Mesenchymal stem cell (in vitro differentiated cells and primary cell): ENCODE data around the gene ITGB2.

Experiments
- DNase-seq: peaks from one replicate; pipeline ENCODE4 v3.0.0-alpha.2; 2013
- H2AFZ ChIP-seq: one replicate; pipeline ENCODE4 v1.6.1; 2013; ENCODE audit warnings: low read depth, mild to moderate bottlenecking, control low read depth, inconsistent platforms, low read length, moderate library complexity
- H2AK5ac ChIP-seq: 2 replicates; pipeline ENCODE4 v1.6.1; 2013; ENCODE audit warnings: low read length, moderate library complexity, mild to moderate bottlenecking, inconsistent platforms; ENCODE audit not compliant: severe bottlenecking
- H2BK120ac ChIP-seq: one replicate; pipeline ENCODE4 v1.6.1; 2013; ENCODE audit warnings: low read depth, mild to moderate bottlenecking, inconsistent platforms, low read length, moderate library complexity
- H2BK12ac ChIP-seq, 2 experiments: one replicate each; pipeline ENCODE4 v1.6.1; 2013; ENCODE audit warnings: inconsistent platforms in 2 of 2, low read length in 2 of 2, mild to moderate bottlenecking in 2 of 2, moderate library complexity in 2 of 2, control low read depth in 1 of 2
- H2BK15ac ChIP-seq: one replicate; pipeline ENCODE4 v1.6.1; 2013; ENCODE audit warnings: mild to moderate bottlenecking, low read depth, inconsistent platforms; ENCODE audit not compliant: poor library complexity, severe bottlenecking
- H2BK5ac ChIP-seq: 2 replicates; pipeline ENCODE4 v1.6.1; 2013; ENCODE audit warnings: low read depth, mild to moderate bottlenecking, low read length, control low read depth, inconsistent platforms; ENCODE audit not compliant: poor library complexity, severe bottlenecking
- H3K14ac ChIP-seq, 2 experiments: one replicate each; pipeline ENCODE4 v1.6.1; 2013; ENCODE audit warnings: inconsistent platforms in 2 of 2, low read length in 2 of 2, control low read depth in 1 of 2, mild to moderate bottlenecking in 1 of 2, moderate library complexity in 1 of 2
- H3K18ac ChIP-seq, 2 experiments: one replicate each; pipeline ENCODE4 v1.6.1; 2013; ENCODE audit warnings: inconsistent platforms in 2 of 2, low read length in 2 of 2, control low read depth in 1 of 2, low read depth in 1 of 2, mild to moderate bottlenecking in 1 of 2
- H3K23ac ChIP-seq, 2 experiments: one replicate each; pipeline ENCODE4 v1.6.1; 2013; ENCODE audit warnings: inconsistent platforms in 2 of 2, low read length in 2 of 2, mild to moderate bottlenecking in 2 of 2, moderate library complexity in 2 of 2, control low read depth in 1 of 2
- H3K27ac ChIP-seq: 2 replicates; pipeline ENCODE4 v1.5.1; 2013; ENCODE audit warnings: mild to moderate bottlenecking, moderate library complexity, low read length, control low read depth, inconsistent platforms; ENCODE audit not compliant: poor library complexity, severe bottlenecking
- H3K27me3 ChIP-seq, 2 experiments: 2 replicates each; pipeline versions ENCODE4 v1.6.1 to v1.7.0; 2013; ENCODE audit warnings: low read length in 2 of 2, mild to moderate bottlenecking in 2 of 2, moderate library complexity in 2 of 2, control low read depth in 1 of 2, inconsistent platforms in 1 of 2; ENCODE audit not compliant: control insufficient read depth in 1 of 2, insufficient read depth in 1 of 2
- H3K36me3 ChIP-seq, 2 experiments: 2 replicates each; pipeline versions ENCODE4 v1.6.1 to v1.7.0; 2013; ENCODE audit warnings: low read length in 2 of 2, control low read depth in 1 of 2, inconsistent platforms in 1 of 2, low read depth in 1 of 2, mild to moderate bottlenecking in 1 of 2; ENCODE audit not compliant: insufficient read depth in 2 of 2, control insufficient read depth in 1 of 2
- H3K4ac ChIP-seq, 2 experiments: one replicate each; pipeline ENCODE4 v1.6.1; 2013; ENCODE audit warnings: inconsistent platforms in 2 of 2, low read length in 2 of 2, mild to moderate bottlenecking in 2 of 2, moderate library complexity in 2 of 2, control low read depth in 1 of 2, low read depth in 1 of 2
- H3K4me1 ChIP-seq: 2 replicates; pipeline ENCODE4 v1.6.1; 2013; ENCODE audit warnings: low read depth, low read length, control low read depth; ENCODE audit not compliant: control insufficient read depth, insufficient read depth
- H3K4me2 ChIP-seq: 2 replicates; pipeline ENCODE4 v1.6.1; 2013; ENCODE audit warnings: low read length, mild to moderate bottlenecking, inconsistent platforms; ENCODE audit not compliant: poor library complexity, severe bottlenecking
- H3K4me3 ChIP-seq, 2 experiments: 2 replicates each; pipeline versions ENCODE4 v1.5.1 to v1.7.0; 2013; ENCODE audit warnings: low read length in 2 of 2, mild to moderate bottlenecking in 2 of 2, control low read depth in 1 of 2, low read depth in 1 of 2; ENCODE audit not compliant: insufficient read depth in 1 of 2
- H3K79me1 ChIP-seq: replicated peaks from 2 replicates; pipeline ENCODE4 v1.6.1; 2013; ENCODE audit warnings: mild to moderate bottlenecking, control low read depth, low read length, inconsistent platforms; ENCODE audit not compliant: poor library complexity, severe bottlenecking
- H3K9ac ChIP-seq: 2 replicates; pipeline ENCODE4 v1.7.0; 2013; ENCODE audit warnings: mild to moderate bottlenecking, low read length, moderate library complexity
- H3K9me3 ChIP-seq: 2 replicates; pipeline ENCODE4 v1.7.0; 2013; ENCODE audit warnings: mild to moderate bottlenecking, low read length; ENCODE audit not compliant: control insufficient read depth
- H4K8ac ChIP-seq: one replicate; pipeline ENCODE4 v1.6.1; 2013; ENCODE audit warnings: inconsistent platforms, mild to moderate bottlenecking, low read length, moderate library complexity
- H4K91ac ChIP-seq: one replicate; pipeline ENCODE4 v1.6.1; 2013; ENCODE audit warnings: mild to moderate bottlenecking, low read length, inconsistent platforms
- WGBS: methylation state at CpG from one replicate; pipeline ENCODE4 v1.1.7; 2013; ENCODE audit warnings: mixed read lengths; 5-methylcytosine and 5-hydroxymethylcytosine counted together

ITGB2 gene

DNA sequence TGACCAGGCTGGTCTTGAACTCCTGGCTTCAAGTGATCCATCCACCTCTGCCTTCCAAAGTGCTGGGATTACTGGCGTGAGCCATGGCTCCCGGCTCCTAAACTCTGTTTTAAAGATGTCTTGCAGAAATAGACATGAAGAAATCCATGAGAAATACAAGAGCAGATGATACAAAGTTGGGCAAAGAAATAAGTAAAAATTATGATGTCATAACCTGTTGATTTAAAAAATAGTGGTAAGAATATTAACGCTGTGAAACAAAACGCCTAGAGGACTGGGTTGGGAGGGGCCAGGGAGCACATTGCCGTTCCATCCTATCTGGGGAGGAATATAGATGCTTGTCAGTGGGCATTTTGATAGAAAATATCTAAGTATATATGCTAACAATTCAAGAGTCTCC is 1.2 kb upstream of the ITGB2 start:
- H2BK15ac ChIP-seq, result no peak overlapping the region
- WGBS, result 93% methylated on average over 4 of the region's 5 CpGs
- no peak overlapping the region for H3K27ac ChIP-seq
- H3K18ac ChIP-seq, result no peak overlapping the region
- H3K9me3 ChIP-seq, result no peaks in the 10 kb centered on the region
- no peak for DNase-seq
- H3K4me2 ChIP-seq, result no peak overlapping the region
- H2AK5ac ChIP-seq, result no peak overlapping the region
- H2AFZ ChIP-seq, result no peak overlapping the region
- H3K23ac ChIP-seq, result no peak overlapping the region
- H4K91ac ChIP-seq, result no peak overlapping the region
- no peak overlapping the region for H3K4ac ChIP-seq
- no peak overlapping the region for H2BK5ac ChIP-seq
- no peak overlapping the region for H2BK12ac ChIP-seq
- no peaks in the 10 kb centered on the region for H3K36me3 ChIP-seq
- peaks cover 63 to 89% of the 10 kb centered on the region in 2 experiments for H3K27me3 ChIP-seq
- H3K4me3 ChIP-seq, result no peak overlapping the region
- H3K4me1 ChIP-seq, result peaks cover 8% of the 10 kb centered on the region
- no peak overlapping the region for H3K14ac ChIP-seq
- H3K79me1 ChIP-seq, result no peaks in the 10 kb centered on the region
- H3K9ac ChIP-seq, result no peak overlapping the region
- no peak overlapping the region for H4K8ac ChIP-seq
- H2BK120ac ChIP-seq, result no peak overlapping the region

DNA sequence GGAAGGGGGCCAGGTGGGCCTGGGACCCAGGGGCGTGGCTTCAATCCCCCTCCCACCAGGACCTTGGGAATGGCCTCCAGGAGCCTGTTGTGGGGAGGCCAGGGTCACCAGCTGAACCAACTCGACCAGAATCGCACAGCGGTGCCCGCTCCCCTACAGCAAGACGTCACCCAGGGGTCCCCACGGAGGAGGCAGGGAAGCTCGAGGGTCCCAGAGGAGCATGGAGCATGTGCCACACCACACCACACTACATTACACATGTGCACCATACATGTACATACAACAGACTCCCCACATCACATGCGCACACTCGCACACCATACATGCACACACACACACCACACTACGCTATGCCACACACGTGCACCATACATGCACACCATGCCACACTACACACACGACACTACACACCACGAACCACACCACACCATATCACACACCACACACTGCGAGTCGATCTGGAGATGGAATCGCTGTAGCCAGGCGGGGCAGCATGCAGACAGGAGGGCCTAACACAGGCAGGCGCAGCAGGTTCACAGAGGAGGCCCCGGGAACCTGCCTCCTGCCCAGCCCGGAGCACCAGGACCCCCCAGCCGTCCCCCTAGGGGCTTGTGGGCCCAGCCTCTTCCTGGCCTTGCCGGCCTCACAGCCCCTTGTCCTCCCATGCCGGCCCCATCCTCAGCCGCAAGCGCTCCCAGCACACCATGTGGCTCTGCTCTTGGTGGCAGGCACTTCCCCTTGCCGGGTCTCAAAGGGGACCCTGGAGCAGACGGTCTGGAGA is 596 bp downstream of the ITGB2 start:
- H3K9me3 ChIP-seq, result no peaks in the 10 kb centered on the region
- no peak overlapping the region for H2BK5ac ChIP-seq
- no peak overlapping the region for H2BK12ac ChIP-seq
- H3K4me1 ChIP-seq, result no peaks in the 10 kb centered on the region
- H3K4me2 ChIP-seq, result no peak overlapping the region
- no peak overlapping the region for H3K9ac ChIP-seq
- DNase-seq, result no peak
- no peak overlapping the region for H3K23ac ChIP-seq
- no peak overlapping the region for H3K18ac ChIP-seq
- peaks cover 67 to 75% of the 10 kb centered on the region in 2 experiments for H3K27me3 ChIP-seq
- no peak overlapping the region for H4K8ac ChIP-seq
- no peaks in the 10 kb centered on the region for H3K36me3 ChIP-seq
- H3K4ac ChIP-seq, result no peak overlapping the region
- WGBS, result 66% methylated on average over 28 of the region's 28 CpGs
- no peak overlapping the region for H2AK5ac ChIP-seq
- H2BK120ac ChIP-seq, result no peak overlapping the region
- H4K91ac ChIP-seq, result peak overlapping the region; percentile 18
- peak overlapping the region in 1 of 2 experiments; percentile 14 for H3K4me3 ChIP-seq
- H2AFZ ChIP-seq, result no peak overlapping the region
- H3K14ac ChIP-seq, result peak overlapping the region in 1 of 2 experiments; percentile 85
- H3K27ac ChIP-seq, result no peak overlapping the region
- H2BK15ac ChIP-seq, result peak overlapping the region; percentile 34
- H3K79me1 ChIP-seq, result no peaks in the 10 kb centered on the region

DNA sequence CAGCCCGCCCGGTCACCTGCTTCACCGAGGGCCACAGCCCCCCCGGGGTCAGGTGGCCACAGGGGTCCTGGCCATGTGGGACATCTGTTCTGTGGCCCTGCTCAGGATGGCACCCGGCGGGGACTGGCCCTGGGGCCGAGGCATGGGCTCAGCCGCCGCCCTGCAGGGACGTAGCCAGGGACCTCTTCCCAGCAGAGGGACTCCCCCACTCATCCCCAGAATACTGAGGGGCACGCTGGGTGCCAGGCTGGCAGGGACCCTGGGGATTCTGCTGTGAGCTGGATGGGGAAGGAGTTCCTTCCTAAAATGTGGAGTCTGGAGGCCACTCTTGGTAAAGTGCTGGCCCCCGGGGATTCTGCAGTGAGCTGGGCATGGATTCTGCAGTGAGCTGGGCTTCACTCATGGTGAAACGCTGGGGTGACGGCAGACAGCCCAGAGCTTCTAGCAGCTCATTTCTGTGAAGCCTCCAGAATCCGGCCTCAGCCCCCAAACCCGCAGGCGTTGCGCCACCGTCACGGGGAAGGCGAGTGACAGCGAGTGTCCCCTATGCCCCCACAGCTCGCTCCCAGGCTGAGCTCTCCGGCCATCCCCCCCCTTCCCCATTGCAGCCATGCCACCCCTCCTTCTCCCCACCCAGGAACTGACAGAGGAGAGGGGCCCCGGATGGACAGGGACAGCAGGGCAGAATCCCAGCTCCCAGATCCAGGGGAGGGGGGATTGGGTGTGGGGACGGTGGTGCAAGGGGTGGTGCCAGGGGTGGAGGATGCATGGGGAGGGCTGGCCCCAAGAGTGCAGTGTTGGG is 1.4 kb downstream of the ITGB2 start:
- Histone ChIP-seq H2BK12ac (no peak overlapping the region), H2BK120ac (no peak overlapping the region)

DNA sequence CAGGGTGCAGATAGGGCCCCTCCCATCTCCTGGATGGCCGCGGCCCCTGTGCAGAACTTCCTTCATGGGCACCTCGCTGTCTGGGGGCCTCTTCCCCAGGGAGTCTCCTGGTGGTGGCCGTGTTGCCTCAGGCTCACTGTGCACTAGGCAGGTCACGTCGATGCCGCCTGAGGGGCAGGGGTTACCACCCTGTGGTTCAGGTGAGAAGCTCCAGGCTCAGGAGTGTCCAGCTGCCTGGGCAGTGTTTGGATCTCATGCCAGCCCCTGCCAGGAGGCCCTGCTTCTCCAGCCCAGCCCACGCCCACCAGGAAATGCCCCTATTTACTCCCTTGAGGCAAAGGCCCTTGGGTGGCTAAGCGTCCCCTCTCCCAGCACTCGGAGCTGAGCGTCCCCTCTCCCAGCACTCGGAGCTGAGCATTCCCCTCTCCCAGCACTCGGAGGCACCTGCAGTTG is 2.1 kb downstream of the ITGB2 start:
- Histone ChIP-seq H4K91ac (no peak overlapping the region), H3K23ac (peak overlapping the region in 1 of 2 experiments; percentile 6), H2AFZ (no peak overlapping the region), H3K9ac (no peak overlapping the region), H2AK5ac (no peak overlapping the region), H2BK5ac (no peak overlapping the region), H3K79me1 (no peaks in the 10 kb centered on the region), H4K8ac (no peak overlapping the region), H3K9me3 (no peaks in the 10 kb centered on the region), H3K36me3 (no peaks in the 10 kb centered on the region), H3K27ac (no peak overlapping the region), H3K27me3 (peaks cover 62 to 67% of the 10 kb centered on the region in 2 experiments), H3K4me1 (no peaks in the 10 kb centered on the region), H2BK15ac (no peak overlapping the region), H3K4ac (no peak overlapping the region), H3K14ac (no peak overlapping the region), H2BK12ac (no peak overlapping the region), H3K18ac (no peak overlapping the region), H2BK120ac (no peak overlapping the region), H3K4me3 (no peak overlapping the region), H3K4me2 (no peak overlapping the region)
- peak; percentile 17 for DNase-seq
- 46% methylated on average over 13 of the region's 13 CpGs for WGBS

More for the DNA sequence above, 1.4 kb downstream of the ITGB2 start:
- Histone ChIP-seq H3K18ac (no peak overlapping the region), H3K23ac (no peak overlapping the region), H4K8ac (no peak overlapping the region), H3K79me1 (no peaks in the 10 kb centered on the region), H3K27me3 (peaks cover 67 to 69% of the 10 kb centered on the region in 2 experiments), H2AK5ac (no peak overlapping the region), H3K9me3 (no peaks in the 10 kb centered on the region), H3K14ac (no peak overlapping the region), H3K36me3 (no peaks in the 10 kb centered on the region), H4K91ac (no peak overlapping the region), H3K27ac (no peak overlapping the region), H3K4me2 (no peak overlapping the region), H2BK5ac (no peak overlapping the region), H3K4me1 (no peaks in the 10 kb centered on the region), H2AFZ (no peak overlapping the region), H2BK15ac (no peak overlapping the region), H3K4ac (no peak overlapping the region), H3K4me3 (no peak overlapping the region), H3K9ac (no peak overlapping the region)
- DNase-seq, result no peak
- WGBS, result 64% methylated on average over 13 of the region's 26 CpGs
